ENCODE measurements around the gene DHX35.

DNA sequence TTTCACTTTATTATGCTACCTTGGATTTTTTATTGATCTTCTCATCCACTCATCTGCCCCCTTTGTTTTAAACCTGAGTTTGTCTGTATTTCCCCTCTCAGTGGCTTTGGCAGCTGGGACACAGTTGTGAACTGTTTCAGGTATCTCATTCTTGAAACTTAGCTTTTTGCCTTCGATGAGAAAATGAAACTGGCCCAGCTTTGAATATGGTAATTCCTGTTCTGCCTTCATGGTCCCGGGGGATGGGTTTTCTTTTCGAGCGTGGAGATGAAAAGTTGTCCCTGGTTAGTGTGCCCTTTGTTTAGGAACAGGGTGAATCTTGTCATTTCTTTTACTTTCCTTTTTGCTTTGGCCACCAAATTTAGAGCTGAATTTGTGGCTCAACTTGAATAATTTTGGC is 25.6 kb downstream of the DHX35 start:
- TF ChIP-seq CBX5 (IDR thresholded peaks at IDR 0.05; ENCODE audit: low read depth) (0 out of 2 replicates have a peak, but pooled peaks have one; percentile 50), PML (IDR thresholded peaks at IDR 0.05; ENCODE audit: low read length) (no peak; the same call in 1 of the 2 replicates), EED (IDR thresholded peaks at IDR 0.05; ENCODE audit: low read depth) (peak; percentile 79), EZH2 (IDR thresholded peaks at IDR 0.05; ENCODE audit: borderline replicate concordance, control insufficient read depth, low read depth, low read length) (no peak), YY1 (IDR thresholded peaks at IDR 0.05; ENCODE audit: low read depth, low read length) (no peak), POLR2AphosphoS2 (IDR thresholded peaks at IDR 0.05; ENCODE audit: low read depth, low read length) (no peak)
- TF ChIP-seq, protein P1, sequence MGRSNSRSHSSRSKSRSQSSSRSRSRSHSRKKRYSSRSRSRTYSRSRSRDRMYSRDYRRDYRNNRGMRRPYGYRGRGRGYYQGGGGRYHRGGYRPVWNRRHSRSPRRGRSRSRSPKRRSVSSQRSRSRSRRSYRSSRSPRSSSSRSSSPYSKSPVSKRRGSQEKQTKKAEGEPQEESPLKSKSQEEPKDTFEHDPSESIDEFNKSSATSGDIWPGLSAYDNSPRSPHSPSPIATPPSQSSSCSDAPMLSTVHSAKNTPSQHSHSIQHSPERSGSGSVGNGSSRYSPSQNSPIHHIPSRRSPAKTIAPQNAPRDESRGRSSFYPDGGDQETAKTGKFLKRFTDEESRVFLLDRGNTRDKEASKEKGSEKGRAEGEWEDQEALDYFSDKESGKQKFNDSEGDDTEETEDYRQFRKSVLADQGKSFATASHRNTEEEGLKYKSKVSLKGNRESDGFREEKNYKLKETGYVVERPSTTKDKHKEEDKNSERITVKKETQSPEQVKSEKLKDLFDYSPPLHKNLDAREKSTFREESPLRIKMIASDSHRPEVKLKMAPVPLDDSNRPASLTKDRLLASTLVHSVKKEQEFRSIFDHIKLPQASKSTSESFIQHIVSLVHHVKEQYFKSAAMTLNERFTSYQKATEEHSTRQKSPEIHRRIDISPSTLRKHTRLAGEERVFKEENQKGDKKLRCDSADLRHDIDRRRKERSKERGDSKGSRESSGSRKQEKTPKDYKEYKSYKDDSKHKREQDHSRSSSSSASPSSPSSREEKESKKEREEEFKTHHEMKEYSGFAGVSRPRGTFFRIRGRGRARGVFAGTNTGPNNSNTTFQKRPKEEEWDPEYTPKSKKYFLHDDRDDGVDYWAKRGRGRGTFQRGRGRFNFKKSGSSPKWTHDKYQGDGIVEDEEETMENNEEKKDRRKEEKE (IDR thresholded peaks at IDR 0.05): no peak
- TF ChIP-seq, protein P2, sequence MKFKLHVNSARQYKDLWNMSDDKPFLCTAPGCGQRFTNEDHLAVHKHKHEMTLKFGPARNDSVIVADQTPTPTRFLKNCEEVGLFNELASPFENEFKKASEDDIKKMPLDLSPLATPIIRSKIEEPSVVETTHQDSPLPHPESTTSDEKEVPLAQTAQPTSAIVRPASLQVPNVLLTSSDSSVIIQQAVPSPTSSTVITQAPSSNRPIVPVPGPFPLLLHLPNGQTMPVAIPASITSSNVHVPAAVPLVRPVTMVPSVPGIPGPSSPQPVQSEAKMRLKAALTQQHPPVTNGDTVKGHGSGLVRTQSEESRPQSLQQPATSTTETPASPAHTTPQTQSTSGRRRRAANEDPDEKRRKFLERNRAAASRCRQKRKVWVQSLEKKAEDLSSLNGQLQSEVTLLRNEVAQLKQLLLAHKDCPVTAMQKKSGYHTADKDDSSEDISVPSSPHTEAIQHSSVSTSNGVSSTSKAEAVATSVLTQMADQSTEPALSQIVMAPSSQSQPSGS (IDR thresholded peaks at IDR 0.05; ENCODE audit: low read length): peak; percentile 50; the same call in 1 of the 2 replicates
- TF ChIP-seq, protein P3, sequence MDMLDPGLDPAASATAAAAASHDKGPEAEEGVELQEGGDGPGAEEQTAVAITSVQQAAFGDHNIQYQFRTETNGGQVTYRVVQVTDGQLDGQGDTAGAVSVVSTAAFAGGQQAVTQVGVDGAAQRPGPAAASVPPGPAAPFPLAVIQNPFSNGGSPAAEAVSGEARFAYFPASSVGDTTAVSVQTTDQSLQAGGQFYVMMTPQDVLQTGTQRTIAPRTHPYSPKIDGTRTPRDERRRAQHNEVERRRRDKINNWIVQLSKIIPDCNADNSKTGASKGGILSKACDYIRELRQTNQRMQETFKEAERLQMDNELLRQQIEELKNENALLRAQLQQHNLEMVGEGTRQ (IDR thresholded peaks at IDR 0.05; ENCODE audit: borderline replicate concordance, low read depth, low read length): no peak
- TF ChIP-seq, protein P4, sequence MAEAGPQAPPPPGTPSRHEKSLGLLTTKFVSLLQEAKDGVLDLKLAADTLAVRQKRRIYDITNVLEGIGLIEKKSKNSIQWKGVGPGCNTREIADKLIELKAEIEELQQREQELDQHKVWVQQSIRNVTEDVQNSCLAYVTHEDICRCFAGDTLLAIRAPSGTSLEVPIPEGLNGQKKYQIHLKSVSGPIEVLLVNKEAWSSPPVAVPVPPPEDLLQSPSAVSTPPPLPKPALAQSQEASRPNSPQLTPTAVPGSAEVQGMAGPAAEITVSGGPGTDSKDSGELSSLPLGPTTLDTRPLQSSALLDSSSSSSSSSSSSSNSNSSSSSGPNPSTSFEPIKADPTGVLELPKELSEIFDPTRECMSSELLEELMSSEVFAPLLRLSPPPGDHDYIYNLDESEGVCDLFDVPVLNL (IDR thresholded peaks at IDR 0.05; ENCODE audit: low read depth, low read length): no peak
